NCI-H1092 treated with DMSO at 0.1 percent for 48 hours (cell line): ENCODE data around the gene ARIH1.
A peak's percentile ranks its signal among the peaks of the same experiment; 100 is the strongest.
"Not testable (repeated sequence)": the region's sequence is repeated elsewhere in the genome, so short reads cannot be mapped to it uniquely, and the experiment has no call there.

Experiments used
- DNase-seq: peaks from one replicate; lab custom pipeline; 2025; lab: John Stamatoyannopoulos, UW

The ARIH1 gene, protein sequence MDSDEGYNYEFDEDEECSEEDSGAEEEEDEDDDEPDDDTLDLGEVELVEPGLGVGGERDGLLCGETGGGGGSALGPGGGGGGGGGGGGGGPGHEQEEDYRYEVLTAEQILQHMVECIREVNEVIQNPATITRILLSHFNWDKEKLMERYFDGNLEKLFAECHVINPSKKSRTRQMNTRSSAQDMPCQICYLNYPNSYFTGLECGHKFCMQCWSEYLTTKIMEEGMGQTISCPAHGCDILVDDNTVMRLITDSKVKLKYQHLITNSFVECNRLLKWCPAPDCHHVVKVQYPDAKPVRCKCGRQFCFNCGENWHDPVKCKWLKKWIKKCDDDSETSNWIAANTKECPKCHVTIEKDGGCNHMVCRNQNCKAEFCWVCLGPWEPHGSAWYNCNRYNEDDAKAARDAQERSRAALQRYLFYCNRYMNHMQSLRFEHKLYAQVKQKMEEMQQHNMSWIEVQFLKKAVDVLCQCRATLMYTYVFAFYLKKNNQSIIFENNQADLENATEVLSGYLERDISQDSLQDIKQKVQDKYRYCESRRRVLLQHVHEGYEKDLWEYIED

DNA sequence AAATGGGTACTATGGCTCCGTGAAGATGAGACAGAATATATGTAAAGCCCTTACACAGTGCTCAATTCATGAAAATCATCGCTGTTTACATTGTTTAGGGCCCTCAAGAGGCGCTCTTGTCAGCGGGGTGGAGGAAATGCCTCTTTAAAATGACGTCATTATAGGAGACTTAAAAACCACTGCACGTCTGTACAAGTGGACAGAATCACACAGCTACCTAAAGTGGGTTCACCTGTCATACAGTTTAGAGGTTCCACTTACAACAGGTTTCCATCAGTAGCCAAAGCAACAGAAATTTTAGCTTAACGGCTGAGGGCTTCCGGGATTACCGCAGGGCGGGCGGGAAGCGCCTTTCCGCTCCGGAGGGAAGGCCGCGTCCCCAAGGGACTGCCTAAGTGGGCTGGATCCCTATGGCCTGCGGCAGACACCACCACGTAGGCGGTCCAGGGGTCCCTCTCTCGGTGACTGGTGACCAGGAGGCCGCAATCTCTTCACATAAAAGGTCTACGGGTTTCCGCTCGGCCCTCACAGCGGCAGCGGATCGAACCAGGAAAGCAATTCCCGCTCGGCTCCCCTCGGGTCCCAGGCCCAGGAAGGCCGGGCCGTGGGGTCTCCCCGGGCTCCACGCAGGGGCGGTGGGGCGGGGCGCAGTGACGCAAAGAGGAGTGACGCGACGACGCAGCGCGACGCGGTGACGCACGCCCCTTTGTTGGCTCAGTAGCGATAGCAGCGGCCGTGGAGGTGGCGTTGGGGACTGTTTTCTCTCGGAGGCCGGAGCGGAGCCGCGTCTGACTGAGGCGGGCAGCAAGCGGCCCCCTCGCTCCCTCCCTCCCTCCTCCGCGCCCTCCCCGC, at the start of gene ARIH1:
Gene ARIH1, plus strand, starts transcription at position 717 of the 852 bp plus-strand sequence. CDS start 310 bp downstream, outside the sequence.
- DNase-seq: peak; percentile 90

DNA sequence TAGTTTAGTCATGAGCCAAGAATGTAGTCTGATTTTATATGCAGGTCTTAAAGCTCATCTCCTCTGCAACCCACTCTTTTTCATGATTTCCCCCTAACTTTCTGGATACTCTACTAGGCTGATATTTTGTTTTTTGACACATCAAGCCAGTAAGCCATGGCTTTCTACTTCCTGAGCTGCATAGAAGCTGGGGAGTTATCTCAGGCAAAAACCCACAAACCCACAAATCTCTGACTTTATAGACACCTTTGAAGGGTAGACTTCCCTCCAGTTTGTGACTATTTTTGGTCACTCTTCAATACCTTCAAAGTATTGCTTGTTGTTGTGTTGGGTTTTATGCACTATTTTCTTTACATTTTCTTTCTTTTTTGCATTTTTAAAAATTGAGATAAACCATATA, 47.4 kb upstream of the ARIH1 start:
- no peak for DNase-seq

DNA sequence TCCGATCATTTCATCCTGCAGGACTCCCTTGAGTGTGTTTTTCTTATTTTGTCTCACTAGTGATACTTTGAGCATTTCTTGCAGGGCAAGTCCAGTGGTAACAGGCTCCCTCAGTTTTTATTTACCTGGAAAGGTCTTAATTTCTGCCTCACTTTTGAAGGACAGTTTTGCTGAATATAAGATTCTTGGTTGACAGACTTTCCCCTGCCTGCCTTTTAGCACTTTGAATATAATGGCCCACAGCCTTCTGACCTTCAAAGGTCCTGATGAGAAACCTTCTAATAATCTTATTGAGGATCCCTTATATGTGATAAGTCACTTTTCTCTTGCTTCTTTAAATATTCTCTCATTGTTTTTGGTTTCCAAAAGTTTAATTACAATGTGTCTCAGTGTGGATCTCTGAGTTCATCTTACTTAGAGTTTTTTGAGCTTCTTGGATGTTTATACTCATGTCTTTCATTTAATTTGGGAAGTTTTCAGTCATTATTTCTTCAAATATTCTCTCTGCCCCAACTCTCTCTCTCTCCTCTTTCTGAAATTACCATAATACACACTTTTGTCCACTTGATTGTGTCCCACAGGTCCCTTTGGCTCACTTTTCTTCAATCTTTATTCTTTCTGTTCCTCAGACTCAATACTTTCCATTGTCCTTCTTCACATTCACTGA, 36.3 kb upstream of the ARIH1 start:
- no peak for DNase-seq

DNA sequence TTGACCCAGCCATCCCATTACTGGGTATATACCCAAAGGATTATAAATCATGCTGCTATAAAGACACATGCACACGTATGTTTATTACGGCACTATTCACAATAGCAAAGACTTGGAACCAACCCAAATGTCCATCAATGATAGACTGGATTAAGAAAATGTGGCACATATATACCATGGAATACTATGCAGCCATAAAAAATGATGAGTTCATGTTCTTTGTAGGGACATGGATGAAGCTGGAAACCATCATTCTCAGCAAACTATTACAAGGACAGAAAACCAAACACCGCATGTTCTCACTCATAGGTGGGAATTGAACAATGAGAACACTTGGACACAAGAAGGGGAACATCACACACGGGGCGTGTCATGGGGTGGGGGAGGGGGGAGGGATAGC, 31.3 kb upstream of the ARIH1 start:
- DNase-seq: not testable (repeated sequence)

- peak; percentile 5 for DNase-seq
Measured at GRCh38 chr15:72445426-72445825, 28.7 kb upstream of the ARIH1 start.

- no peak for DNase-seq
Measured at GRCh38 chr15:72450805-72451204, 23.3 kb upstream of the ARIH1 start.

- no peak for DNase-seq
Measured at GRCh38 chr15:72451224-72451623, 22.9 kb upstream of the ARIH1 start.

DNA sequence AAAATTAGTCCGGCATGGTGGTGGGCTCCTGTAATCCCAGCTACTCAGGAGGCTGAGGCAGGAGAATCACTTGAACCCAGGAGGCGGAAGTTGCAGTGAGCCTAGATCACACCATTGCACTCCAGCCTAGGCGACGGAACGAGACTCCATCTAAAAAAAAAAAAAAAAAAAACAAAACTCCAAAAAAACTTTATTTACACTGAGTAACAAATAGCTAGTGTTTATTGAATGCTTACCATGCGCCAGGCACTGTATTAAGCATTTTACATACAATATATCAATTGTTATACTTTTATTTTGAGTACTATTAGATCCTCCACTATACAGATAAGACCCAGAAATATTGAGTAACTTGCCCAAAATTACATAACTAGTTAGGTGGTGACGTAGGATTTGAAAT, 17.4 kb upstream of the ARIH1 start:
- DNase-seq: no peak

- DNase-seq: no peak
Measured at GRCh38 chr15:72460402-72460801, 13.7 kb upstream of the ARIH1 start.

DNA sequence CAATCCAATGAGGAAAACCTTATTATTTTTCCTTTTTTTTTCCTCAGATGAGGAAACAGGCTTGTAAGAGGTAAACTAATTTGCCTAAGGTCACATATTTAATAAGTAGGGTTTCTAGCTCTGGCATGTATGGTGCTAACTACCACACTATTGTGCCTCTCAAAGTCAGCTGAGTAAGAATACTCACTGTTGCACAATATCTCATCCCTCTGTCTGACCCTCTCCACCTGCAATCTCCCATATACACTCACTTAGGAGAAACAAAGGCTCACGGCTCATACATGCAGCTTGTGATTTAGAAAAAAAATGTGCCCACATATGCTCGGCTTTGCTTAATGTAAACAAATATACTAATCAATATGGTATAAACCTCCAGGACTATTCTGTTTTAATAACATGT, 10.4 kb upstream of the ARIH1 start:
- DNase-seq: no peak

GRCh38 chr15:72464251-72464650, 9.9 kb upstream of the ARIH1 start:
- DNase-seq: no peak

DNA sequence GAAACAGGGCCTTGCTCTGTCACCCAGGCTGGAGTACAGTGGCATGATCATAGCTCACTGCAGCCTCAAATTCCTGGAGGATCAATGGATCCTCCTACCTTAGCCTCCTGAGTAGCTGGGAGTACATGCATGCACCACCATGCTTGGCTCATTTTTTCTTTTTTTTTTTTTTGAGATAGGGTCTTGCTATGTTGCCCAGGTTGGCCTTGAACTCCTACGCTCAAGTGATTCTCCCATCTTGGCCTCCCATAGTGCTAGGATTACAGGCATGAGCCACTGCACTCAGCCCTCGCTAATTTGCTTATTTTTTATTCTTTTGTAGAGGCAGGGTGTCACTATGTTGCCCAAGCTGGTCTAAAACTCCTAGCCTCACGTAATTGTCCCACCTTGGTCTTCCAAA, 6.0 kb upstream of the ARIH1 start:
- no peak for DNase-seq

GRCh38 chr15:72472992-72473610, 1.0 kb upstream of the ARIH1 start:
- DNase-seq: peak; percentile 37

GRCh38 chr15:72474466-72474911, 359 bp downstream of the ARIH1 start:
- peak; percentile 43 for DNase-seq

DNA sequence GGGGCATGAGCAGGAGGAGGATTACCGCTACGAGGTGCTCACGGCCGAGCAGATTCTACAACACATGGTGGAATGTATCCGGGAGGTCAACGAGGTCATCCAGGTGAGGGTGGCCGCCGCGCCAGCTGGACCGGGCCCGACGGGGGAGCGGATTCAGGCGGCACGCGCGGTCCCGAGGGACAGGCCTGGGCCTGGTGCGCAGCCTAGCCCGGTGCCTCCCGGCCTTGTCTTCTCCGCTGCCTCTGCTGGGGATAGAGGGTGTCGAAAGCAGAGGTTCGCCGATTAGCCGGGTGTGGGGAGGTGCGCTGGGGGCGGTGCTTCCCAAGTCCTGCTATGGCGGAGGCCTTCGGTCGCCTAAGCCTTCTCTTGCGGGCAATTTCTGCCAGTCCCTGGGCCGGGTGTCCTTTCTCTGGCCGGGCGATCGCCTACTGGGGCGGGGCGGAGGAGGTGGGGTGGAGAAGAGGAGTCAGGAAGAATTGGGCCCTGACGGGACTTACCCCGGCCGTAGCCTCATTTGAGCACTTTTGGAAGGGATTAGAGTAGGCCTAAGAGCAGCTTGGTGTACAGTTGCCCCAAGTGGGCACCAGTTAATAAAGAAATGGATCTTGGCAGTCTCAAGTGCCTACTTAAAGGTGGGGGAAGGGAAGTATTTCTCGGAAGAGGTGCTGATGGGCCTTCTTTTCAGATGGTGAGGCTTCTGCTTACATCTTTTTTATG, 940 bp downstream of the ARIH1 start:
- peak; percentile 19 for DNase-seq

GRCh38 chr15:72475674-72476073, 1.5 kb downstream of the ARIH1 start:
- DNase-seq: no peak

GRCh38 chr15:72476330-72476729, 2.2 kb downstream of the ARIH1 start:
- not testable (repeated sequence) for DNase-seq

DNA sequence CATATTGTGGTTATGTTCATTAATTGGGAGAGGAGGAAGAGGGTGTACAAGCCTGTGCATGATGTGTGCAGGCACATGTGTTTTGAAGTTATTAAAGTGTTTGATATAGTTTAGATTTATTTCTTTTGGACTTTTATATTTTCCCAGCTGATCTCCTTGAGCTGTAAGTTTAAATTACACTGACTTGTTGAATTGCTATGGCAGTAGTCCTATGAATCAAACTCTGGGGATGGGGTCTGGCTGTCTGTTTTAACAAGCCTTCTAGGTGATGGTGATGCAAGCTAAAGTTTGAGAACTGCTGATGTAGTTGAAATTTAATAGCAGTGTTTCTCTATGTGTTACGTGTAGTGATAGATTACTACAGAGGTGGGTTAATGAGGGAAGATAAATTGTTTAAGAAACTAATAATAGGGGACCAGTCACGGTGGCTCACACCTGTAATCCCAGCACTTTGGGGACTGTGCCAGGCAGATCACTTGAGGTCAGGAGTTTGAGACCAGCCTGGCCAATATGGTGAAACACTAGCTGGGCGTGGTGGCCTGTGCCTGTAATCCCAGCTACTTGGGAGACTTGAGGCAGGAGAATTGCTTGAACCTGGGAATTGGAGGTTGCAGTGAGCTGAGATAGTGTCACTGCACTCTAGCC, 7.0 kb downstream of the ARIH1 start:
- DNase-seq: no peak

DNA sequence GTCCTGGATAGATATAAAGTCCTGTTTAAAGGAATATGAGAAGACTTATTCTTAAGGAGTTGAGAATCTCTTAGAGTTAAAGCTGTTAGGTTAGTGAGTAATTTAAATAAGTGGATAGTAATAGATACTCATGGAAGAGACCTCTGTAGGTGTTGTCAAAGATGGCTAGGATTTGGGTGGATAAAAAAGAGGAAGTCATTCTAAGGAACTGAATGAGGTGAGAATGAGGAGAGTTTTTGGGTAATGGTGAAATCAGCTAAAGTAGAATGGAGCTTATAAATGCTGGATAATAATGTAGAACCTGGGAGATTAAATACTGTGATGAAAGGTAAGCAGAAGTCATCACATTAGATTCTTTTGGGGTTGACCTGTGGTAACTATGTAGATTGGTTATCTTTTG, 8.1 kb downstream of the ARIH1 start:
- no peak for DNase-seq

- DNase-seq: no peak
Measured at GRCh38 chr15:72483279-72483678, 9.1 kb downstream of the ARIH1 start.

- DNase-seq: no peak
Measured at GRCh38 chr15:72486144-72486543, 12.0 kb downstream of the ARIH1 start.
